Chondrocyte (in vitro differentiated cells): ENCODE results near the gene A2M. TPM values are rescaled to one million over a fixed set of nuclear protein-coding genes. Genes with fewer than 3 reads are reported as not detected.

Source experiments
- DNase-seq: peaks from one replicate; pipeline ENCODE4 v3.0.0; 2021; ENCODE audit warnings: mixed read lengths, low spot score
- H3K27ac Mint-ChIP-seq: one replicate; pipeline ENCODE4 v1.8.0; 2021; ENCODE audit warnings: mild to moderate bottlenecking, moderate library complexity, mixed read lengths; ENCODE audit not compliant: unreplicated experiment
- H3K27me3 Mint-ChIP-seq: 2 replicates; pipeline ENCODE4 v1.8.0; 2021; ENCODE audit warnings: low read depth, mixed read lengths
- H3K36me3 Mint-ChIP-seq: 2 replicates; pipeline ENCODE4 v1.8.0; 2021; ENCODE audit warnings: low read depth, mixed read lengths
- H3K4me1 Mint-ChIP-seq: 2 replicates; pipeline ENCODE4 v1.8.0; 2021; ENCODE audit warnings: low read depth, mild to moderate bottlenecking, mixed read lengths
- H3K4me3 Mint-ChIP-seq: one replicate; pipeline ENCODE4 v1.8.0; 2021; ENCODE audit warnings: mild to moderate bottlenecking, moderate library complexity, mixed read lengths; ENCODE audit not compliant: unreplicated experiment
- H3K9me3 Mint-ChIP-seq: 2 replicates; pipeline ENCODE4 v1.8.0; 2021; ENCODE audit warnings: low read depth, mixed read lengths
- total RNA-seq: library from RNA; stranded (reverse); gene quantifications from 3 replicates; pipeline ENCODE4 v1.2.1, GENCODE V29; 2021
- TF ChIP-seq, protein P1 (sequence below): fragments of 200-600 bp; sonication (generic); IDR thresholded peaks from 2 replicates; pipeline ENCODE4 v1.5.0; 2021; ENCODE audit warnings: antibody characterized with exemption, mild to moderate bottlenecking, moderate library complexity

Gene A2M
- total RNA-seq, 1 donor from 2014 or later, result 40.8 TPM

DNA sequence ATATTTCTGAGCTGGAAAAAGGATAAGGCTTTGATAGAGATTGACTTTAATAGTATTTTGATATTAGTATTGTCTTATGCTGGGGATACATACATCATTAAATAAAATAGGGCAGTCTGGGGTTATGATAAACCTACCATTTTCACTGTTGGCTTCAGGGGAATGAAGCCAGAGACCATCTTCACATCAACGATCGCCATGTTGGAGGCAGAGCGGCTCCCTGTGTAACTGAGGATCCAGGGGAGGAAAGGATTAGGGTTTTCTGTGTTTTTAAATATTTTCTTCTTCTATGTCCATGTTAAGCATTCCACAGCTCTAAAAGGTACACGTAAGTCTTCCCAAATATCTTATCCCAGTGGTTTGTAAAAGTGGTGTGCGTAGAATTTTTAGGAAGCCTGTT is 45.4 kb downstream of the A2M start:
- TF ChIP-seq, protein P1, sequence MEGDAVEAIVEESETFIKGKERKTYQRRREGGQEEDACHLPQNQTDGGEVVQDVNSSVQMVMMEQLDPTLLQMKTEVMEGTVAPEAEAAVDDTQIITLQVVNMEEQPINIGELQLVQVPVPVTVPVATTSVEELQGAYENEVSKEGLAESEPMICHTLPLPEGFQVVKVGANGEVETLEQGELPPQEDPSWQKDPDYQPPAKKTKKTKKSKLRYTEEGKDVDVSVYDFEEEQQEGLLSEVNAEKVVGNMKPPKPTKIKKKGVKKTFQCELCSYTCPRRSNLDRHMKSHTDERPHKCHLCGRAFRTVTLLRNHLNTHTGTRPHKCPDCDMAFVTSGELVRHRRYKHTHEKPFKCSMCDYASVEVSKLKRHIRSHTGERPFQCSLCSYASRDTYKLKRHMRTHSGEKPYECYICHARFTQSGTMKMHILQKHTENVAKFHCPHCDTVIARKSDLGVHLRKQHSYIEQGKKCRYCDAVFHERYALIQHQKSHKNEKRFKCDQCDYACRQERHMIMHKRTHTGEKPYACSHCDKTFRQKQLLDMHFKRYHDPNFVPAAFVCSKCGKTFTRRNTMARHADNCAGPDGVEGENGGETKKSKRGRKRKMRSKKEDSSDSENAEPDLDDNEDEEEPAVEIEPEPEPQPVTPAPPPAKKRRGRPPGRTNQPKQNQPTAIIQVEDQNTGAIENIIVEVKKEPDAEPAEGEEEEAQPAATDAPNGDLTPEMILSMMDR, result no peak

DNA sequence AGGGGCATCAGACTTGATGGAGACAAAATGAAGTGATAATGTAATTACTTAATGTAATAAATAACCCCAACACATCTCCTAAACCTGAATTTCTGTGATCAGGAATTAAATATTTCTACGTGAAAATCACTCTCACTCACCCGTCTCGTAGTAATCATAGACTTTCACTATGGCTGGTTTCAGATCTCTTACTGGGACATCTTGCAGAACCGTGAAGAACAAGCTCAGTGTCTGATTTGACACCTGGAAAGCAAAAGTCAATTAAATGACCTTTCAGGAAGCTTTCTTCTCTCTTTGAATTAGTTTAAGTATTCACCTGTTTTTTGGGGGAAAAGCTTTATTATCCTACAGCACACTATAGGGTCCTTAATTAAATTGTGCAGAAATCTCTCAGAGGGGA is 47.1 kb downstream of the A2M start:
- Mint-ChIP-seq H3K4me1 (peaks cover 15% of the 10 kb centered on the region), H3K27ac (no peak overlapping the region), H3K36me3 (no peaks in the 10 kb centered on the region), H3K27me3 (no peaks in the 10 kb centered on the region), H3K9me3 (no peaks in the 10 kb centered on the region), H3K4me3 (no peak overlapping the region)
- TF ChIP-seq, protein P1, result no peak
- DNase-seq, result no peak

More for the DNA sequence above, 45.4 kb downstream of the A2M start:
- H3K4me1 Mint-ChIP-seq, result peaks cover 9% of the 10 kb centered on the region
- H3K27ac Mint-ChIP-seq, result no peak overlapping the region
- H3K9me3 Mint-ChIP-seq, result no peaks in the 10 kb centered on the region
- H3K27me3 Mint-ChIP-seq, result no peaks in the 10 kb centered on the region
- no peaks in the 10 kb centered on the region for H3K36me3 Mint-ChIP-seq
- no peak for DNase-seq
- H3K4me3 Mint-ChIP-seq, result no peak overlapping the region

DNA sequence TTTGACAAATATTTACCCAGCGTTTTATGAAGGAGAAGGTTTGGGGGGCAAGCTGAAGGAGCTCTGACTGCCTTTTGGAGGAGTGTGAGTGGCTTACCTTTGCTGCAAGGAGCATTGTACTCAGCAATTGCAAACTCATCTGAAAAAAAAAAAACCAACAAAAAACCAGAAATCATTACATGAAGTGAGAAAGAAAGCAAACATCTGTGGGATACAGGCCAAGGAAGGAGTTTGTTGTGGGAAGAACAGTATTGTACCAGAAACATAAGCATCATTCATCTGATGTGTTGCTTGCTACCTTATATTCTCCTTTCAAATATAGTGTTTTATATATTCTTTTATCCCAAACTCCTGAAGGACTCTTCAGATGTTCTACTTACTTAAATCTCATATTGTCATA is 47.6 kb downstream of the A2M start:
- H3K36me3 Mint-ChIP-seq, result no peaks in the 10 kb centered on the region
- no peak overlapping the region for H3K4me3 Mint-ChIP-seq
- DNase-seq, result no peak

DNA sequence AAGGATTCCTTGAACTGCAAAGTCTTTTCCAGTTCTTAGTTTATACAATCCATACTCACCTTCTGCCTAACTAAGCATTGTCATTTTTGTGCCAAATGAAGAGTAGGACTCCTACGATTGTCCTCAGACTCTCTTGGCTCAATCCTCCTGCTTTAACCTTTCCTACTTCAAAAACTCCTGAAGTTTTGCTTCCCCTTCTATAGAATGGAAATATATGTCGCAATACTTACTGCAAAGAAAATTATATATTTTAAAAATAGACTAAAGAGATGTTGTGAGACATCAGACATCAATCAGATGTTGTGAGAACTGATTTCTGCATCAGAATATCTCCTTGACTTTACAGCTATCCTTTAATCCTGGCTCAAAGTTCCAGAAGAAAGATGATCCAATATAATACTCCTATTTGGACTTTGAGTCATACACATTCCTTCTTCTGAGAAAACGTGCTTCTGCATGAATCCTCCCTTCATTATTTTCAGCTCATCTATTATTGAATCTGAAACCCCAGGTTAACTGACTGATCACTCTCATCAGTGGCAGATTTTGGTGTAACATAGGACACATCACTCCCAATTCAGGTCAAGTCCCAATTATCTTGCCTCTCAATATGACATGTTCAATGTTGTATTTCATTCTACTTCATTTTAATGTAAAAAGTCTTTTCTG is 48.8 kb downstream of the A2M start:
- DNase-seq, result no peak
- Mint-ChIP-seq H3K4me3 (no peak overlapping the region), H3K27me3 (no peaks in the 10 kb centered on the region), H3K36me3 (no peaks in the 10 kb centered on the region), H3K4me1 (peaks cover 22% of the 10 kb centered on the region), H3K27ac (no peak overlapping the region), H3K9me3 (no peaks in the 10 kb centered on the region)
- TF ChIP-seq, protein P1, result no peak

More for the DNA sequence above, 47.6 kb downstream of the A2M start:
- Mint-ChIP-seq H3K4me1 (peaks cover 20% of the 10 kb centered on the region), H3K9me3 (no peaks in the 10 kb centered on the region), H3K27me3 (no peaks in the 10 kb centered on the region), H3K27ac (no peak overlapping the region)
- TF ChIP-seq, protein P1, result no peak

DNA sequence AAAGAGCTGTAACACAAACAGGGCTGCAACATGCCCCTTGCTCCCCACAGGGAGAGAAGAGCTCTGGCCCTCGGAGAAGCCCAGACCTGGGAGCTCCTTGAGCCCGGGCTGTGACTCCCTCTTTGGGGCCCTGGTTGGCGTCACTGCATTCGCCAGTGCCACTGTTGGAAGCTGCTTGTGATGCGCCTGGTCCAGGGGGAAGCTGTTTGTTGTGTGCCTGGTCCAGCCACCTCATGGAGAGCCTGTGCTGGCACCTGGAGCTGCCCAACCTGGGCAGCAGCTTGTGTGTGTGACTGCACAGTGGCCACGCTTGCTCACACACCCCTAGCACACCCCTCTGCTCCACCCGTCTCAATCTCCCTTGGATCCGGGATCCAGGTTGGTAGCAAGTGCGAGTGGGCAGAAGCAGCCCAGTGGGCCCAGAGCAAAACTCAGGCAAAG is 49.5 kb downstream of the A2M start:
- no peaks in the 10 kb centered on the region for H3K36me3 Mint-ChIP-seq
- H3K27ac Mint-ChIP-seq, result no peak overlapping the region
- no peaks in the 10 kb centered on the region for H3K9me3 Mint-ChIP-seq
- H3K4me3 Mint-ChIP-seq, result peak overlapping the region; percentile 51
- no peak for DNase-seq
- H3K27me3 Mint-ChIP-seq, result no peaks in the 10 kb centered on the region
- TF ChIP-seq, protein P1, result no peak
- H3K4me1 Mint-ChIP-seq, result peaks cover 22% of the 10 kb centered on the region
